HepG2 (cell line): ENCODE results near the gene DDX10. TPM values are rescaled to one million over a fixed set of nuclear protein-coding genes. Genes with fewer than 3 reads are reported as not detected.

ENCODE experiments used
- ATAC-seq: fragments of 200-7000 bp; cut with Tn5 transposase; 3 replicates; pipeline ENCODE4 v1.9.1; 2020; ENCODE audit warnings: mild to moderate bottlenecking, moderate library complexity
- BruUV-seq: library from RNA; stranded (reverse); fragments of 400-500 nt; replicated peaks from 2 replicates; lab custom pipeline; 2021; lab: Mats Ljungman, UMichigan
- CTCF ChIA-PET: fragments of 300-600 bp; formaldehyde crosslinking; extraction: SDS; loops from one replicate; lab custom pipeline; 2021; ENCODE audit warnings: low total read pairs, inconsistent platforms, low intra/inter-chr PET ratio; lab: Yijun Ruan, JAX
- POLR2A ChIA-PET: fragments of 350-600 bp; sonication (Branson Sonifier 250); formaldehyde crosslinking; loops from one replicate; lab custom pipeline; 2020; ENCODE audit warnings: antibody characterized with exemption, inconsistent platforms; lab: Yijun Ruan, JAX
- DNase-seq: peaks from one replicate; pipeline ENCODE4 v3.0.0-alpha.2; 2015; ENCODE audit warnings: low spot score
- FAIRE-seq: peaks from 3 replicates; lab custom pipeline; 2011; peaks lifted over from hg19 to GRCh38; lab: Jason Lieb, UNC
- H2AFZ ChIP-seq: one replicate; pipeline ENCODE4 v1.6.1; 2011; ENCODE audit warnings: low read length, inconsistent platforms
- H3K27ac ChIP-seq: fragments of 300-600 bp; 3 replicates; pipeline ENCODE4 v1.8.0; 2011; ENCODE audit warnings: mixed run types, mild to moderate bottlenecking, mixed read lengths, low read length, inconsistent platforms; ENCODE audit not compliant: insufficient read depth; ENCODE audit errors: extremely low read length
- H3K27me3 ChIP-seq, 2 experiments: fragments of 200-600 bp in 1 of 2; 2 replicates in 1 of 2; 3 replicates in 1 of 2; pipeline versions ENCODE4 v1.6.0 to v1.8.0; 2011; ENCODE audit warnings: low read length in 2 of 2, mild to moderate bottlenecking in 2 of 2, moderate library complexity in 2 of 2, inconsistent platforms in 1 of 2; ENCODE audit not compliant: insufficient read depth in 2 of 2, control insufficient read depth in 1 of 2
- H3K36me3 ChIP-seq, 2 experiments: fragments of 200-600 bp in 1 of 2; replicated peaks in 1 of 2; 2 replicates in 1 of 2; 3 replicates in 1 of 2; pipeline versions ENCODE4 v1.5.1 to v1.8.0; 2011; ENCODE audit warnings: low read length in 2 of 2, inconsistent platforms in 1 of 2; ENCODE audit not compliant: insufficient read depth in 2 of 2, control insufficient read depth in 1 of 2
- H3K4me1 ChIP-seq: 2 replicates; pipeline ENCODE4 v1.5.1; 2012; ENCODE audit warnings: low read length, inconsistent platforms; ENCODE audit not compliant: insufficient read depth
- H3K4me2 ChIP-seq: 2 replicates; pipeline ENCODE4 v1.6.0; 2011; ENCODE audit warnings: low read depth, low read length, inconsistent platforms
- H3K4me3 ChIP-seq, 3 experiments: fragments of 200-600 bp in 1 of 3; sonication (generic), shearing (Covaris generic) in 1 of 3; replicated peaks in 1 of 3; 2 replicates each; pipeline ENCODE4 v1.5.1; 2011 to 2016; ENCODE audit warnings: low read length in 3 of 3, inconsistent platforms in 2 of 3, low read depth in 2 of 3, mild to moderate bottlenecking in 2 of 3, control low read depth in 1 of 3, mixed read lengths in 1 of 3; ENCODE audit not compliant: insufficient read depth in 1 of 3
- H3K79me2 ChIP-seq: one replicate; pipeline ENCODE4 v1.6.1; 2011; ENCODE audit warnings: low read length, inconsistent platforms; ENCODE audit not compliant: insufficient read depth
- H3K9ac ChIP-seq: 2 replicates; pipeline ENCODE4 v1.6.0; 2011; ENCODE audit warnings: mild to moderate bottlenecking, low read depth, low read length, inconsistent platforms; ENCODE audit not compliant: insufficient read depth
- H3K9me3 ChIP-seq: 2 replicates; pipeline ENCODE4 v1.5.1; 2012; ENCODE audit warnings: mild to moderate bottlenecking, low read length
- H4K20me1 ChIP-seq: 2 replicates; pipeline ENCODE4 v1.6.0; 2011; ENCODE audit warnings: inconsistent platforms, mild to moderate bottlenecking, low read length, moderate library complexity; ENCODE audit not compliant: insufficient read depth
- CC2D1A ChIP-seq: sonication (generic); formaldehyde crosslinking; IDR thresholded peaks from 2 replicates; pipeline ENCODE4 v1.8.1; 2023; ENCODE audit warnings: mild to moderate bottlenecking, missing genetic modification reagents
- DPF2 ChIP-seq: sonication (generic); formaldehyde crosslinking; IDR thresholded peaks from 2 replicates; pipeline ENCODE4 v1.4.0; 2020; ENCODE audit warnings: mild to moderate bottlenecking, low read depth, missing genetic modification reagents, borderline replicate concordance
- FOXM1 ChIP-seq: sonication (generic); formaldehyde crosslinking; IDR thresholded peaks from 2 replicates; pipeline ENCODE4 v1.5.0; 2020; ENCODE audit warnings: missing genetic modification reagents
- MIXL1 ChIP-seq: IDR thresholded peaks from 2 replicates; pipeline ENCODE4 v1.6.1; 2016
- ZBTB25 ChIP-seq: IDR thresholded peaks from 2 replicates; pipeline ENCODE4 v1.6.1; 2018; ENCODE audit warnings: missing genetic modification reagents
- ZBTB37 ChIP-seq: sonication (generic); formaldehyde crosslinking; IDR thresholded peaks from 2 replicates; pipeline ENCODE4 v1.4.0; 2020; ENCODE audit warnings: mild to moderate bottlenecking, missing genetic modification reagents
- ZFAT ChIP-seq: sonication (generic); formaldehyde crosslinking; conservative IDR thresholded peaks from 2 replicates; pipeline ENCODE4 v1.8.1; 2023; ENCODE audit warnings: missing genetic modification reagents, inconsistent platforms
- WGBS: methylation state at CpG from one replicate; pipeline ENCODE4 v1.1.6; 2017; ENCODE audit warnings: low lambda C conversion rate; 5-methylcytosine and 5-hydroxymethylcytosine counted together
- in situ Hi-C: cut with HindIII; loops from 2 replicates; pipeline ENCODE4 v1.10.0; 2017; ENCODE audit warnings: low pct_unique_long_range_greater_than_20kb; ENCODE audit not compliant: extremely low pct_ligation_motif_present
- intact Hi-C: fragments of 100-400 bp; cut with micrococcal nuclease; formaldehyde crosslinking; loops from one replicate; pipeline ENCODE4 v1.10.0; 2022; ENCODE audit not compliant: unreplicated experiment
- polyA plus RNA-seq, 8 experiments: library from polyadenylated mRNA; depleted of rRNA in 3 of 8; stranded (reverse) in 7 of 8; unstranded in 1 of 8; fragments of >200 nt; fragmentation: Illumina TruSeq in 4 of 8; extraction: Trizol in 4 of 8; gene quantifications; 2 replicates each; pipeline versions ENCODE4 v1.2.1 to v1.2.3, GENCODE V29; 2011 to 2016; ENCODE audit warnings: low read depth in 4 of 8, missing spikeins in 1 of 8, mixed read lengths in 1 of 8; ENCODE audit not compliant: insufficient read depth in 1 of 8
- total RNA-seq, 5 experiments: library from RNA; depleted of rRNA; stranded (reverse); fragments of >200 nt; fragmentation: Illumina TruSeq; extraction: Trizol; gene quantifications; 2 replicates each; pipeline ENCODE4 v1.2.3, GENCODE V29; 2016; ENCODE audit warnings: low read depth in 1 of 5
- TF ChIP-seq, protein P1 (sequence below): sonication (generic); formaldehyde crosslinking; IDR thresholded peaks from 2 replicates; pipeline ENCODE4 v1.4.0; 2020; ENCODE audit warnings: missing genetic modification reagents
- TF ChIP-seq, protein P2 (sequence below): sonication (generic); formaldehyde crosslinking; IDR thresholded peaks from 2 replicates; pipeline ENCODE4 v1.4.0; 2020; ENCODE audit warnings: mild to moderate bottlenecking, missing genetic modification reagents

The DDX10 gene
- total and polyA plus RNA-seq, 2 of the 13 experiments (the other 11 are each of a cell fraction or from before 2014, with no cell fraction given), result 17.0 to 32.0 TPM

GRCh38 chr11:108887436-108888238 is 222.8 kb downstream of the DDX10 start:
- no peaks in the 10 kb centered on the region for H3K79me2 ChIP-seq
- in situ Hi-C loops, result no loop called here
- DNase-seq (no peak), FAIRE-seq (no peak)
- BruUV-seq, result no TSS peak
- H3K27me3 ChIP-seq, result no peaks in the 10 kb centered on the region
- H3K36me3 ChIP-seq, result no peaks in the 10 kb centered on the region
- H3K4me1 ChIP-seq, result no peaks in the 10 kb centered on the region
- H4K20me1 ChIP-seq, result no peaks in the 10 kb centered on the region
- CTCF ChIA-PET, result no interaction called here
- TF ChIP-seq DPF2 (CRISPR knock-in tag) (no peak), ZFAT (no peak), ZBTB37 (CRISPR knock-in tag) (no peak), CC2D1A (CRISPR knock-in tag) (no peak), ZBTB25 (CRISPR knock-in tag) (no peak), FOXM1 (no peak), MIXL1 (CRISPR knock-in tag) (no peak)
- TF ChIP-seq, protein P1, sequence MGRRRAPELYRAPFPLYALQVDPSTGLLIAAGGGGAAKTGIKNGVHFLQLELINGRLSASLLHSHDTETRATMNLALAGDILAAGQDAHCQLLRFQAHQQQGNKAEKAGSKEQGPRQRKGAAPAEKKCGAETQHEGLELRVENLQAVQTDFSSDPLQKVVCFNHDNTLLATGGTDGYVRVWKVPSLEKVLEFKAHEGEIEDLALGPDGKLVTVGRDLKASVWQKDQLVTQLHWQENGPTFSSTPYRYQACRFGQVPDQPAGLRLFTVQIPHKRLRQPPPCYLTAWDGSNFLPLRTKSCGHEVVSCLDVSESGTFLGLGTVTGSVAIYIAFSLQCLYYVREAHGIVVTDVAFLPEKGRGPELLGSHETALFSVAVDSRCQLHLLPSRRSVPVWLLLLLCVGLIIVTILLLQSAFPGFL, result no peak
- TF ChIP-seq, protein P2, sequence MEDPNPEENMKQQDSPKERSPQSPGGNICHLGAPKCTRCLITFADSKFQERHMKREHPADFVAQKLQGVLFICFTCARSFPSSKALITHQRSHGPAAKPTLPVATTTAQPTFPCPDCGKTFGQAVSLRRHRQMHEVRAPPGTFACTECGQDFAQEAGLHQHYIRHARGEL (CRISPR knock-in tag), result no peak
- TF ChIP-seq, all 625 proteins: peak for 0
- no peak for ATAC-seq
- POLR2A ChIA-PET, result no interaction called here
- H3K9me3 ChIP-seq, result no peaks in the 10 kb centered on the region
- H3K9ac ChIP-seq, result no peak overlapping the region
- H3K4me2 ChIP-seq, result no peak overlapping the region
- no peak overlapping the region for H3K27ac ChIP-seq
- intact Hi-C loops, result no loop called here
- H3K4me3 ChIP-seq, result no peak overlapping the region
- 97% methylated on average over 8 of the region's 8 CpGs for WGBS
- H2AFZ ChIP-seq, result no peak overlapping the region
